Nephron progenitor cell (in vitro differentiated cells): ENCODE data around the gene GOLGA8B.
"Not testable (repeated sequence)": the region's sequence is repeated elsewhere in the genome, so short reads cannot be mapped to it uniquely, and the experiment has no call there.

Experiments used
- DNase-seq: peaks from one replicate; pipeline ENCODE4 v3.0.0; 2021
- H3K27ac Mint-ChIP-seq: 2 replicates; pipeline ENCODE4 v1.8.0; 2021; ENCODE audit warnings: mild to moderate bottlenecking, moderate library complexity, mixed read lengths
- H3K27me3 Mint-ChIP-seq: 2 replicates; pipeline ENCODE4 v1.8.0; 2021; ENCODE audit warnings: mild to moderate bottlenecking, low read depth, mixed read lengths; ENCODE audit not compliant: poor library complexity
- H3K36me3 Mint-ChIP-seq: 2 replicates; pipeline ENCODE4 v1.8.0; 2021; ENCODE audit warnings: low read depth, mixed read lengths
- H3K4me1 Mint-ChIP-seq: 2 replicates; pipeline ENCODE4 v1.8.0; 2021; ENCODE audit warnings: mixed read lengths
- H3K4me3 Mint-ChIP-seq: 2 replicates; pipeline ENCODE4 v1.8.0; 2021; ENCODE audit warnings: mild to moderate bottlenecking, moderate library complexity, mixed read lengths
- H3K9me3 Mint-ChIP-seq: 2 replicates; pipeline ENCODE4 v1.8.0; 2021; ENCODE audit warnings: mild to moderate bottlenecking, moderate library complexity, mixed read lengths
- CTCF ChIP-seq: fragments of 200-600 bp; sonication (generic); IDR thresholded peaks from 2 replicates; pipeline ENCODE4 v1.5.0; 2021; ENCODE audit warnings: antibody characterized with exemption

The GOLGA8B gene

DNA sequence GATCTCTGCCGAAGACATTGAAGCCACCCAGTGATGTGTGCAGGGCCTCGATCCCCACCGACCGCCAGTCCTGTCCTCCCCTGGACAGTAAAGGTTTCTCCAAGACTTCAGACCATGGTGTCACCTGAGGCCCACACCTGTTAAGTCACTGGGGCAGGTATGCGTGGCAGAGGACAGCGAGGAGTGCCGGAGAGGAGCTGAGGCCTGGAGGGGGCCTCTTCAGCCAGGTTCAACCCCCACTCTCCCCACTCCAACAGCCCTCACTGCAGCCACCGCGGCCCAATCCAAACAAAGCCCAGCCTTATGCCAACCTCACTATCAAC, 2.4 kb downstream of the GOLGA8B start:
- H3K27me3 Mint-ChIP-seq, result peaks cover 18% of the 10 kb centered on the region
- H3K27ac Mint-ChIP-seq, result no peak overlapping the region
- no peak for DNase-seq
- no peak for TF ChIP-seq CTCF
- H3K36me3 Mint-ChIP-seq, result no peaks in the 10 kb centered on the region
- peaks cover 46% of the 10 kb centered on the region for H3K4me1 Mint-ChIP-seq
- H3K4me3 Mint-ChIP-seq, result peak overlapping the region; percentile 25
- H3K9me3 Mint-ChIP-seq, result no peaks in the 10 kb centered on the region

DNA sequence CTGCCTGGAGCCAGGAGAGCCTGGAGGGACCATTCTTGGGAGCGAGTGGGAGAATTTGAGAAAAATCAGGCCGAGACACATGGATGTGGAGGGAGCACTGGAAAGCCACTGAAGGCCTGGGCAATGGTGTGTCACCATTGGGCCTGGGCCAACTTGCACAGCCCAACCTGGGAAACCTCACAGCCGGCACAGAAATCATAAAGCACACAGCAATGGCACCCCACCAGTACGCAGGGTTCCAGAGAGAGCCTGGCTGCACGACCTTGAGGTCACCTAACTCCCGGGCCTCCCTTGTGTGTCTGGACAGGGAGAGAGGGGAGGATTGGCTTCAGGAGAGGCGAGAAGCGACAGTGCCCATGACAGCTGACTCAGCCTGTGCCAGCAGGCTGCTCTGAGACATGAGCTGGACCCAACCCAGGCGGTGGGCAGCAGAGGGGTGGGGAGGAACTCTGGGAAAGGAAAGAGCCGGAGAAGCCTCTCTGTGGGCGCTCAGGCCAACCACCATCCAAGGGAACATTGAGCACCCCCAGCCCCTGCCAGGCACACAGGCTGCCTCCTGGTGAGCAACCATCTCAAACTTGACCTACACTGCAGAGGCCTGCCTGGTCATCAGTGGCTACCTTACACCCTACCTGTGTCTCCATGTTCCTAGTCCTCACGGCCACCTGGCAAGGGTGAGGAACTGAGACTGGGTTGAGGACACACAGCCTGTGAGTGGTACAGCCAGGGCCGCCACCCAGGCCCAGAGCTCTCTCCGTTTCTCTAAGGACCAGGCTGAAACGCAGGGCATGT, 3.0 kb downstream of the GOLGA8B start:
- DNase-seq, H3K27ac Mint-ChIP-seq, H3K9me3 Mint-ChIP-seq, H3K36me3 Mint-ChIP-seq, H3K4me3 Mint-ChIP-seq: not testable (repeated sequence)
- Mint-ChIP-seq H3K27me3 (peaks cover 15% of the 10 kb centered on the region), H3K4me1 (peaks cover 46% of the 10 kb centered on the region)

- no peaks in the 10 kb centered on the region for H3K36me3 Mint-ChIP-seq
- no peak for DNase-seq
- TF ChIP-seq CTCF, result no peak
- no peaks in the 10 kb centered on the region for H3K9me3 Mint-ChIP-seq
- no peak overlapping the region for H3K4me3 Mint-ChIP-seq
- peaks cover 37% of the 10 kb centered on the region for H3K4me1 Mint-ChIP-seq
- peaks cover 7% of the 10 kb centered on the region for H3K27me3 Mint-ChIP-seq
- H3K27ac Mint-ChIP-seq, result peak overlapping the region; percentile 15
Observed at GRCh38 chr15:34578283-34578674, 5.2 kb downstream of the GOLGA8B start.

DNA sequence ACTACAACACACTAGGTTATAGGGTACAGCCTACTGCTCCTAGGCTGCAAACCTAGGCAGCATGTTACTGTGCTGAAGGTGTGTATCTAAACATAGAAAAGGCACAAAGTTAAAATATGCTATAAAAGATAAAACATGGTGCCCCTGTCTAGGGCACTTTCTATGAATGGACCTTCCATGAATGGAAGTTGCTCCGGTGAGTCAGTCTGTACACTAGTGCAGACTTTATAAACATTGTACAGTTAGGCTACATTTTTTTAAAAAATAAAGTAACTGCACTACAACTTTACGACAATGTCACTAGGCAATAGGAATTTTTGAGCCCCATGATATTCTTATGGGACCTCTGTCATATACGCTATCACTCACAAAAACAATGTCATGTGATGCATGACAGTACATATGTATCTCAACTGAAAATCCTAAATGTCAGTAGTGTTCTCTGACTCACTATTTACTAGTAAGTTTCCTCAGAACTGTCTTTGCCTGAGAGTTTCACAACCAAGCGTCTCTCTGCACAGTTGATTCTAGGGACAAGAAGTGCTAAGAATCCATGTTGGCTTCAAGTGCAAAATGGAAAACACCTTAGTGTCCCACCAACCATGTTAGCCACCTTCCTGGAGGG, 5.7 kb downstream of the GOLGA8B start:
- H3K4me3 Mint-ChIP-seq, H3K36me3 Mint-ChIP-seq, DNase-seq, H3K27me3 Mint-ChIP-seq, H3K9me3 Mint-ChIP-seq: not testable (repeated sequence)
- peak overlapping the region; percentile 15 for H3K27ac Mint-ChIP-seq
- peaks cover 37% of the 10 kb centered on the region for H3K4me1 Mint-ChIP-seq

DNA sequence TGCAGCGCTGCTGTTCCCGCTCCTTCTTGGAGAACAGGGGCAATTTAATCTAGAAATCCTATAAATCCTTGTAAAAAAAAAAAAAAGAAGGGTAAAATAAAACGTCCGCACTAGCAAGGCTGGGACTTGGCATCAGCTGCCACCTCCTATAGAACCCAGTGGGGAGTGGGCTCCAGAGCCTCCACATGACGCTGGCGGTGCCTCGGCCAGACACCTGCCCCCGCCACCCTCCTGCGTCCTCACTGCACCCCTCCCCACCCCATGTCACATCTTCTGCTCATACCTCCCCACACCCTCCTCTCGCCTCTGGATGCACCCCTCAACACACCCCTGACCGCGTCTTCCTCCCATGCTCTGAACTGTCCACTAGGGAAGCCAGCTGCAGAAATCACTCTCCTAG, 8.4 kb downstream of the GOLGA8B start:
- DNase-seq, H3K27ac Mint-ChIP-seq, H3K9me3 Mint-ChIP-seq, H3K36me3 Mint-ChIP-seq, H3K4me3 Mint-ChIP-seq, H3K27me3 Mint-ChIP-seq: not testable (repeated sequence)
- peaks cover 28% of the 10 kb centered on the region for H3K4me1 Mint-ChIP-seq

GRCh38 chr15:34572921-34573320, 10.5 kb downstream of the GOLGA8B start:
- not testable (repeated sequence) for H3K36me3 Mint-ChIP-seq, H3K4me3 Mint-ChIP-seq, DNase-seq, H3K4me1 Mint-ChIP-seq, H3K9me3 Mint-ChIP-seq, H3K27me3 Mint-ChIP-seq, H3K27ac Mint-ChIP-seq

DNA sequence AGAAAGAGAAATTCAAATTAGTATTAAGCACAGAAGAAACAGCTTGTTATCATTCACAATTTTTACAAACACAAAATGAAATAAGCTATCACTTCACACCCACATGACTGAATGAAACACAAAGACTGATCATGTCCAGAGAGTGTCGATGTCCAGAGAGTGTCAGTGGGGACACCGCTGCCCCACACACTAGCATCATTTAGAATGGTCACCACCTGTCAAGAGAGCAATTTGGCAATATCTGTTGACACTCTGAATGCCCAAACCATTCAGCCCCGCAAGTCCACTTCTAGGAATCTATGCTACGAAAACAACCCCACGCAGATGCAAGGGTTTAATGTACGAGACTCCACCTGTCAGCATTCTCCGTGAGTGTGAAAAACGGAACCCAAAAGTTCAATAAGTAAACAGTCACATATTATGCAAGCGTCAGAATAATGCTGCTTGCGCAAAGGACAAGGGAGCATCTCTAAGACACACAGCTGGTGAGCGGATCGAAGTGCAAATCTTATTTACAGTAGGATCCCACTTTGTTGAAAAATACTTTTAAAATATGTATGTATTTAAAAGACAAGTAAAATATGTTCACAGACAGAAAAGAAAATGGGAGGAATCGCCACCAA, 11.3 kb downstream of the GOLGA8B start:
- not testable (repeated sequence) for H3K27ac Mint-ChIP-seq, H3K4me3 Mint-ChIP-seq, H3K9me3 Mint-ChIP-seq, H3K4me1 Mint-ChIP-seq, H3K27me3 Mint-ChIP-seq, DNase-seq
- peaks cover 16% of the 10 kb centered on the region for H3K36me3 Mint-ChIP-seq

DNA sequence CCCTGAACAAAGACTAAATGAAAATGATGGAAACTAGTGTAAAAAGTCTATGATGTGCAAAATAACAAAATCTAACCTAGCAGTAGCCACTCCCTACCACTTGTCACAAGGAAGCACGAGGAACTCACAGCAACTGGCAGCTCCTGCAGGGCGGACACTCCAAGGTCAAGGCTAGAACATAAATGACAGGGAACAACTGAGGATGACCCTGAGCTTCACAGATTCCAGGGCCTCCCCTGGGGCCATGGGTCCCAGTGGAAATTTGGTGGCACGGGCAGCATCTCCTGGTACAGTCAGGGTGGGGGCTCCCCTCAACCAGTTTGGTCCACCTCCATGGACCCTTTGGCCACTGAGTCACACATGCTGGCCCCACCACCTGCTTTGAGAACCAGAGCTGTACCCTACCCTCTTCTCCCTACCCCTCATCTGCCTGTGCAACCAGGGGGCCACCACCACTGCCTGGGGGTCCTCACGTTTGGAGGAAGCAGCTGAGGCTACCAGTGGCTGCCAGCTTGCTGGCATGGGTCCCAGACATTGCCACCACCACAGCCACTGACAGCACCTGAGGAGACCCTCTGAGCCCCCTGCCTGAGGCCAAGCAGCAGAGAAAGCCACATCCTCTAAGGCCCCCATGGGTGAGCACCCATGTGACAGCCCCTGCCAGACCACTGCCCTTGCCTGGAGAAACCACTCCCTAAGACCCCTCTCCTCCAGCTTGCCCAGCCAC, 13.6 kb downstream of the GOLGA8B start:
- not testable (repeated sequence) for H3K27ac Mint-ChIP-seq, H3K9me3 Mint-ChIP-seq, DNase-seq, H3K4me1 Mint-ChIP-seq, H3K4me3 Mint-ChIP-seq, H3K27me3 Mint-ChIP-seq
- peaks cover 18% of the 10 kb centered on the region for H3K36me3 Mint-ChIP-seq

- not testable (repeated sequence) for H3K27ac Mint-ChIP-seq, H3K9me3 Mint-ChIP-seq, H3K4me1 Mint-ChIP-seq, H3K4me3 Mint-ChIP-seq, DNase-seq, H3K27me3 Mint-ChIP-seq
- H3K36me3 Mint-ChIP-seq, result peaks cover 25% of the 10 kb centered on the region
Observed at GRCh38 chr15:34567174-34567573, 16.3 kb downstream of the GOLGA8B start.

DNA sequence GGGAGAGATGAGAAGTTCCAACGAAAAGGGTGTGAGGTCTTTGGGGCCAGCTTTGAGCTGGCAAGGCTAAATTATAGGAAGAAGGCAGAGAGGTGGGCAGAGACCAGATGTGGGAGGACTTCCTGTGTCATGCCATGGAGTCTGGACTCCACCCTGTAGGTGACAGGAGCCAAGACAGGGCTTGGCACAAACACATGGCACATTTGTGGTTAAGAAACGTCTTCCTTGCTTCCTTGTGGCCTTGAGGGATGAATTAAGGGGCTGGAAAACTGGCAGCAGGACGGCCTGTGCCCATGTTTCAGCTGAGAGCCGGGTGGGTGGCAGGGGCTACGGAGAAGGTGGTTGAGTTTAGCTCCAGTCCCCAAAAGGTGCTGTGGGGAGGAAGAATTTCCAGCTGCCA, 18.7 kb downstream of the GOLGA8B start:
- not testable (repeated sequence) for H3K27me3 Mint-ChIP-seq, H3K27ac Mint-ChIP-seq, H3K9me3 Mint-ChIP-seq, DNase-seq, H3K4me3 Mint-ChIP-seq, H3K4me1 Mint-ChIP-seq
- peaks cover 25% of the 10 kb centered on the region for H3K36me3 Mint-ChIP-seq

- not testable (repeated sequence) for H3K4me3 Mint-ChIP-seq, H3K27me3 Mint-ChIP-seq, H3K27ac Mint-ChIP-seq, H3K9me3 Mint-ChIP-seq, H3K4me1 Mint-ChIP-seq, H3K36me3 Mint-ChIP-seq, DNase-seq
Observed at GRCh38 chr15:34560814-34561213, 22.6 kb downstream of the GOLGA8B start.

DNA sequence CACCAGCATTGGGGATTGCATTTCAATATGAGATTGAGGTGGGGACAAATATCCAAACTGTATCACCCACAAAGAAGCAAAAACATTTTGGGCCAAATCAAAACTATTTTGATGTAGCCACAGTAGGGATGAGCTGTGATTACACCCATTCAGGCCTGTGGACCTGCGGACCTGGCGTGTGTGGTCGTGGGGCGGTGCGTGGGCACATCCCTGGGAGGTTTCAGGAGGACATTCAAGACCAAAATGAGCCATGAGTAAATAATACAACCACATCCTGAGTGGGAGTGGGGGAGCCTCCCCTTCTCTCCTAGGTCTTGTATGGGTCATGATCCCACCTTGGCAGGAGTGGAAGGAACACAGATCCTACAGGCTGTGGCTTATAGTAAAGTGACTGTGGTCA, 23.7 kb downstream of the GOLGA8B start:
- not testable (repeated sequence) for H3K9me3 Mint-ChIP-seq, H3K4me1 Mint-ChIP-seq

More for the DNA sequence above, 23.7 kb downstream of the GOLGA8B start:
- not testable (repeated sequence) for H3K36me3 Mint-ChIP-seq, H3K27me3 Mint-ChIP-seq, DNase-seq, H3K4me3 Mint-ChIP-seq, H3K27ac Mint-ChIP-seq
